HepG2 (cell line): ENCODE measurements around the gene LUC7L2.
"Not testable (repeated sequence)": the region's sequence is repeated elsewhere in the genome, so short reads cannot be mapped to it uniquely, and the experiment has no call there.

Source experiments
- CREM ChIP-seq, 2 experiments: sonication (generic) in 1 of 2; formaldehyde crosslinking in 1 of 2; IDR thresholded peaks; 2 replicates each; pipeline versions ENCODE4 v1.4.0 to v1.6.1; 2016 to 2020; ENCODE audit warnings: antibody characterized with exemption in 1 of 2, mild to moderate bottlenecking in 1 of 2, missing genetic modification reagents in 1 of 2
- FOXJ3 ChIP-seq: sonication (generic); formaldehyde crosslinking; IDR thresholded peaks from 2 replicates; pipeline ENCODE4 v1.4.0; 2020; ENCODE audit warnings: missing genetic modification reagents, mild to moderate bottlenecking, borderline replicate concordance
- HCFC1 ChIP-seq: fragments of 150-350 bp; IDR thresholded peaks from 2 replicates; pipeline ENCODE4 v1.6.1; 2014; ENCODE audit warnings: low read depth, low read length
- NFYC ChIP-seq: IDR thresholded peaks from 2 replicates; pipeline ENCODE4 v1.6.1; 2016; ENCODE audit warnings: missing genetic modification reagents, missing compliant biosample characterization
- POLR2A ChIP-seq, 2 experiments: IDR thresholded peaks; 2 replicates each; pipeline ENCODE4 v1.6.1; 2011; ENCODE audit warnings: low read depth in 2 of 2, low read length in 2 of 2, mild to moderate bottlenecking in 1 of 2, moderate library complexity in 1 of 2; ENCODE audit not compliant: insufficient read depth in 1 of 2
- POLR2AphosphoS5 ChIP-seq: IDR thresholded peaks from 2 replicates; pipeline ENCODE4 v1.6.1; 2012; ENCODE audit warnings: low read depth, low read length
- SIN3A ChIP-seq: IDR thresholded peaks from 2 replicates; pipeline ENCODE4 v1.6.1; 2011; ENCODE audit warnings: low read depth, mild to moderate bottlenecking, control low read depth, low read length, borderline replicate concordance
- SMC3 ChIP-seq: IDR thresholded peaks from 2 replicates; pipeline ENCODE4 v1.6.1; 2011; ENCODE audit warnings: low read length, improper control_type of control experiment
- TEAD2 ChIP-seq: sonication (generic); formaldehyde crosslinking; IDR thresholded peaks from 2 replicates; pipeline ENCODE4 v1.9.0; 2021; ENCODE audit warnings: missing genetic modification reagents
- ZNF142 ChIP-seq: sonication (generic); formaldehyde crosslinking; IDR thresholded peaks from 2 replicates; pipeline ENCODE4 v1.4.0; 2020; ENCODE audit warnings: missing genetic modification reagents
- ZNF670 ChIP-seq: sonication (generic); formaldehyde crosslinking; IDR thresholded peaks from 2 replicates; pipeline ENCODE4 v1.8.0; 2022; ENCODE audit warnings: mild to moderate bottlenecking, missing genetic modification reagents, borderline replicate concordance
- ZZZ3 ChIP-seq: sonication (generic); formaldehyde crosslinking; IDR thresholded peaks from 2 replicates; pipeline ENCODE4 v1.4.0; 2020; ENCODE audit warnings: missing genetic modification reagents, mild to moderate bottlenecking, borderline replicate concordance
- TF ChIP-seq, protein P1 (sequence below): sonication (generic); formaldehyde crosslinking; conservative IDR thresholded peaks from 2 replicates; pipeline ENCODE4 v1.8.0; 2022; ENCODE audit warnings: low read depth, missing genetic modification reagents

DNA sequence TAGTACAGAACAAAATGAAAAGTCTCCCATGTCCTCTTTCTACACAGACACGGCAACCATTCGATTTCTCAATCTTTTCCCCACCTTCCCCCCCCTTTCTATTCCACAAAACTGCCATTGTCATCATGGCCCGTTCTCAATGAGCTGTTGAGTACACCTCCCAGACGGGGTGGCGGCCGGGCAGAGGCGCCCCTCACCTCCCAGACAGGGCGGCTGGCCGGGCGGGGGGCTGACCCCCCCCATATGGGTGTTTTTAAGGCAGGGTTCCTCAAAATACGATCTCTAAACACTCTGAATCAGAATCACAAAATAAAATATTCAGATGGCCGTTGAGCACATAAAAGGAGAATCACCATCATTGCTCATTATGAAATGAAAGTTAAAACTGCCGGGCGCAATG lies 70.0 kb downstream of the LUC7L2 start:
- not testable (repeated sequence) for TF ChIP-seq SMC3; POLR2AphosphoS5; POLR2A (IDR thresholded peaks at IDR 0.05; ENCODE audit: insufficient read depth in 1 of 2, low read depth in 2 of 2, low read length in 2 of 2); ZZZ3 (CRISPR knock-in tag); FOXJ3 (CRISPR knock-in tag); CREM (IDR thresholded peaks at IDR 0.05); CREM (CRISPR knock-in tag; IDR thresholded peaks at IDR 0.05); HCFC1; NFYC (CRISPR knock-in tag); ZNF670 (CRISPR knock-in tag); ZNF142 (CRISPR knock-in tag); SIN3A; TEAD2
- TF ChIP-seq, protein P1, sequence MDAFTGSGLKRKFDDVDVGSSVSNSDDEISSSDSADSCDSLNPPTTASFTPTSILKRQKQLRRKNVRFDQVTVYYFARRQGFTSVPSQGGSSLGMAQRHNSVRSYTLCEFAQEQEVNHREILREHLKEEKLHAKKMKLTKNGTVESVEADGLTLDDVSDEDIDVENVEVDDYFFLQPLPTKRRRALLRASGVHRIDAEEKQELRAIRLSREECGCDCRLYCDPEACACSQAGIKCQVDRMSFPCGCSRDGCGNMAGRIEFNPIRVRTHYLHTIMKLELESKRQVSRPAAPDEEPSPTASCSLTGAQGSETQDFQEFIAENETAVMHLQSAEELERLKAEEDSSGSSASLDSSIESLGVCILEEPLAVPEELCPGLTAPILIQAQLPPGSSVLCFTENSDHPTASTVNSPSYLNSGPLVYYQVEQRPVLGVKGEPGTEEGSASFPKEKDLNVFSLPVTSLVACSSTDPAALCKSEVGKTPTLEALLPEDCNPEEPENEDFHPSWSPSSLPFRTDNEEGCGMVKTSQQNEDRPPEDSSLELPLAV: not testable (repeated sequence)
